Spleen (tissue), 11 donors: ENCODE measurements around the gene NFIX. TPM values are rescaled to one million over a fixed set of nuclear protein-coding genes. Genes with fewer than 3 reads are reported as not detected.
A peak's percentile ranks its signal among the peaks of the same experiment; 100 is the strongest.

Experiments used
- DNase-seq: peaks from one replicate; pipeline ENCODE4 v3.0.0-alpha.2; 2020
- H3K27ac ChIP-seq, 8 donors: fragments of 200-600 bp; sonication (generic) in 7 of 8; 1 replicate in 4 of 8; 2 replicates in 4 of 8; pipeline versions ENCODE4 v1.5.0 to v1.8.0; 2016 to 2021; ENCODE audit warnings: inconsistent platforms in 4 of 8, mild to moderate bottlenecking in 4 of 8, moderate library complexity in 1 of 8
- H3K27me3 ChIP-seq, 7 donors: fragments of 200-600 bp; sonication (generic) in 6 of 7; replicated peaks in 1 of 7; 1 replicate in 4 of 7; 2 replicates in 3 of 7; pipeline versions ENCODE4 v1.5.0 to v1.8.0; 2016 to 2021; ENCODE audit warnings: inconsistent platforms in 3 of 7, mild to moderate bottlenecking in 1 of 7
- H3K36me3 ChIP-seq, 6 donors: fragments of 200-600 bp; sonication (generic) in 5 of 6; 1 replicate in 4 of 6; 2 replicates in 2 of 6; pipeline versions ENCODE4 v1.5.0 to v1.8.0; 2016 to 2021; ENCODE audit warnings: inconsistent platforms in 2 of 6
- H3K4me1 ChIP-seq, 6 donors: fragments of 200-600 bp; sonication (generic) in 5 of 6; 1 replicate in 3 of 6; 2 replicates in 3 of 6; pipeline versions ENCODE4 v1.5.0 to v1.8.0; 2016 to 2021; ENCODE audit warnings: inconsistent platforms in 3 of 6
- H3K4me3 ChIP-seq, 8 donors: fragments of 200-600 bp; sonication (generic) in 7 of 8; 1 replicate in 4 of 8; 2 replicates in 4 of 8; pipeline versions ENCODE4 v1.5.0 to v1.8.0; 2016 to 2021; ENCODE audit warnings: inconsistent platforms in 4 of 8, mild to moderate bottlenecking in 4 of 8, moderate library complexity in 2 of 8
- H3K9me3 ChIP-seq, 8 donors: fragments of 200-600 bp; sonication (generic) in 7 of 8; 1 replicate in 4 of 8; 2 replicates in 4 of 8; pipeline versions ENCODE4 v1.5.0 to v1.8.0; 2016 to 2021; ENCODE audit warnings: inconsistent platforms in 4 of 8
- CTCF ChIP-seq, 11 experiments: fragments of 200-600 bp in 7 of 11; fragments of 450-650 bp in 4 of 11; sonication (generic) in 4 of 11; IDR thresholded peaks in 8 of 11; conservative IDR thresholded peaks in 3 of 11; 1 replicate in 7 of 11; 2 replicates in 4 of 11; pipeline versions ENCODE4 v1.4.0 to v1.8.0; 2016 to 2021; ENCODE audit warnings: antibody characterized with exemption in 11 of 11, inconsistent platforms in 4 of 11, mild to moderate bottlenecking in 1 of 11
- POLR2A ChIP-seq, 3 donors: fragments of 450-650 bp; IDR thresholded peaks; one replicate each; pipeline ENCODE4 v1.5.1; 2017; ENCODE audit warnings: antibody characterized with exemption in 3 of 3, mild to moderate bottlenecking in 1 of 3
- POLR2AphosphoS5 ChIP-seq, 3 donors: sonication (generic); formaldehyde crosslinking; IDR thresholded peaks; one replicate each; pipeline ENCODE4 v1.5.1; 2017; ENCODE audit warnings: antibody characterized with exemption in 3 of 3
- WGBS, 5 donors: extraction: QIAGEN DNeasy Blood & Tissue Kit in 3 of 5; methylation state at CpG; one replicate each; pipeline versions ENCODE4 v1.1.5 to v1.1.7; 2013 to 2018; 5-methylcytosine and 5-hydroxymethylcytosine counted together
- intact Hi-C: fragments of 100-400 bp; cut with DNase I; formaldehyde crosslinking; loops from one replicate; pipeline ENCODE4 v1.15.0; 2023; ENCODE audit warnings: low total_unique reads
- polyA plus RNA-seq, 3 donors: library from polyadenylated mRNA; stranded (reverse); fragments of 200-250 nt; gene quantifications; one replicate each; pipeline ENCODE4 v1.2.1, GENCODE V29; 2013
- total RNA-seq, 7 donors: library from RNA; depleted of rRNA in 3 of 7; stranded (reverse); fragments of >200 nt in 3 of 7; fragmentation: NEBNext Ultra II Directional in 4 of 7; extraction: Animal tissue kit (Norgen Biotek cat#: 25700) in 4 of 7; gene quantifications; one replicate each; pipeline versions ENCODE4 v1.1.0 to v1.2.1, GENCODE V29; 2016 to 2021
- donor health status: healthy with polysubstance abuse.
- donor health status: DM: no; HTN: no; CAD: no; lungs with moderate emphysema.
- donor health status: DM: no; HTN: no; CAD: no.
- donor health status: Bipolar disorder and iron deficiency.
- donor health status: healthy.
- donor health status: DM: no; HTN: no; CAD: no.
- donor health status: DM: yes; HTN: yes; CAD: no.

Gene NFIX
- total and polyA plus RNA-seq, 10 donors: 1.1 to 41.4 (median 17.5) TPM

GRCh38 chr19:12965812-12966135 is 29.5 kb upstream of the NFIX start:
- Histone ChIP-seq H3K4me1 (peaks cover 3 to 14% (median 12%) of the 10 kb centered on the region in 6 donors), H3K9me3 (no peaks in the 10 kb centered on the region), H3K27ac (peak overlapping the region in 5 of 8 donors; percentile 27 to 79 (median 65)), H3K36me3 (no peaks in the 10 kb centered on the region), H3K4me3 (peak overlapping the region in 2 of 8 donors; percentile 50 to 72), H3K27me3 (no peaks in the 10 kb centered on the region)
- 50 to 58% (median 56%) methylated on average over 8 of the region's 8 CpGs for WGBS, 5 donors
- no peak for DNase-seq
- intact Hi-C loops: loop anchor here (10.0 kb wide), 1 partner anchor 81 kb away; the partner anchor contains the start of genes DNASE2 and KLF1
- TF ChIP-seq POLR2A (IDR thresholded peaks at IDR 0.05): no peak
- no peak for TF ChIP-seq POLR2AphosphoS5 (IDR thresholded peaks at IDR 0.05)
- no peak for TF ChIP-seq CTCF (IDR thresholded peaks at IDR 0.05 in 8 of 11, conservative IDR thresholded peaks at IDR 0.05 in 3 of 11)

- Histone ChIP-seq H3K4me3 (no peak overlapping the region), H3K4me1 (peaks cover 3 to 14% (median 12%) of the 10 kb centered on the region in 6 donors), H3K27me3 (no peaks in the 10 kb centered on the region), H3K27ac (no peak overlapping the region), H3K9me3 (no peaks in the 10 kb centered on the region), H3K36me3 (no peaks in the 10 kb centered on the region)
- intact Hi-C loops: loop anchor here (10.0 kb wide), 1 partner anchor 83 kb away; the partner anchor contains the start of genes DNASE2 and KLF1
- DNase-seq: no peak
- 90 to 94% (median 92%) methylated on average over 5 of the region's 5 CpGs for WGBS, 5 donors
- TF ChIP-seq POLR2AphosphoS5 (IDR thresholded peaks at IDR 0.05): no peak
- TF ChIP-seq POLR2A (IDR thresholded peaks at IDR 0.05): no peak
- no peak for TF ChIP-seq CTCF (IDR thresholded peaks at IDR 0.05 in 8 of 11, conservative IDR thresholded peaks at IDR 0.05 in 3 of 11)
Measured at GRCh38 chr19:12967907-12968306, 27.4 kb upstream of the NFIX start.

GRCh38 chr19:12969292-12969988 is 25.8 kb upstream of the NFIX start, which contains the start of gene DAND5:
Gene DAND5 (plus strand): TSS chr19:12969576. CDS start chr19:12969661, 85 bp downstream.
- intact Hi-C loops: loop anchor here (10.0 kb wide), 1 partner anchor 85 kb away; the partner anchor contains the start of genes DNASE2 and KLF1
- no peak for TF ChIP-seq POLR2AphosphoS5 (IDR thresholded peaks at IDR 0.05)
- TF ChIP-seq POLR2A (IDR thresholded peaks at IDR 0.05): no peak
- TF ChIP-seq CTCF (IDR thresholded peaks at IDR 0.05 in 8 of 11, conservative IDR thresholded peaks at IDR 0.05 in 3 of 11): no peak
- no peaks in the 10 kb centered on the region for H3K36me3 ChIP-seq
- WGBS, 5 donors: 47 to 65% (median 59%) methylated on average over 5 to 14 of the region's 14 CpGs
- H3K27ac ChIP-seq: no peak within 1 kb of the TSS
- no peak for DNase-seq
- no peaks in the 10 kb centered on the region for H3K9me3 ChIP-seq
- H3K27me3 ChIP-seq: peaks cover 0 to under 1% (median 0%) of the 10 kb centered on the region in 7 donors
- peaks cover 3 to 14% (median 12%) of the 10 kb centered on the region in 6 donors for H3K4me1 ChIP-seq
- H3K4me3 ChIP-seq: no peak within 1 kb of the TSS

- Histone ChIP-seq H3K27me3 (peaks cover 0 to 9% (median 6%) of the 10 kb centered on the region in 7 donors), H3K4me1 (peaks cover 3 to 8% (median 7%) of the 10 kb centered on the region in 6 donors), H3K27ac (no peak overlapping the region), H3K36me3 (no peaks in the 10 kb centered on the region), H3K4me3 (no peak overlapping the region), H3K9me3 (no peaks in the 10 kb centered on the region)
- 82 to 89% (median 88%) methylated on average over 7 of the region's 7 CpGs for WGBS, 5 donors
- TF ChIP-seq POLR2A (IDR thresholded peaks at IDR 0.05) (no peak), CTCF (IDR thresholded peaks at IDR 0.05 in 8 of 11, conservative IDR thresholded peaks at IDR 0.05 in 3 of 11) (no peak), POLR2AphosphoS5 (IDR thresholded peaks at IDR 0.05) (no peak)
- intact Hi-C loops: loop anchor here (10.0 kb wide), 1 partner anchor 615 kb away; no protein-coding TSS in a partner anchor
- DNase-seq: no peak
Measured at GRCh38 chr19:12970070-12970820, 25.0 kb upstream of the NFIX start.
